ENCODE data around the gene LCNL1.
A peak's percentile ranks its signal among the peaks of the same experiment; 100 is the strongest.
"Not testable (repeated sequence)": the region's sequence is repeated elsewhere in the genome, so short reads cannot be mapped to it uniquely, and the experiment has no call there.

LCNL1 gene

GRCh38 chr9:137027369-137028262, 44.8 kb downstream of the LCNL1 start, which contains the start of gene ABCA2:
ABCA2 (minus strand) TSS chr9:137028237; CDS start chr9:137028140, 97 bp downstream.
- DNase-seq (ENCODE audit: low read depth), result peak; percentile 73
- H3K9me3 ChIP-seq (ENCODE audit: control insufficient read depth, low read length), result no peaks in the 10 kb centered on the region
- H3K27me3 ChIP-seq (replicated peaks; ENCODE audit: control insufficient read depth, insufficient read depth, low read length), result no peaks in the 10 kb centered on the region
- H3K4me1 ChIP-seq (ENCODE audit: control insufficient read depth, insufficient read depth, low read length), result peaks cover 20% of the 10 kb centered on the region
- peak within 1 kb of the TSS; percentile 84 for H3K9ac ChIP-seq (ENCODE audit: low read length)
- peak within 1 kb of the TSS; percentile 82 for H3K4me3 ChIP-seq (ENCODE audit: low read length)
- H3K36me3 ChIP-seq (ENCODE audit: control insufficient read depth, insufficient read depth, low read length, severe bottlenecking), result no peaks in the 10 kb centered on the region

- Histone ChIP-seq H3K4me3 (ENCODE audit: low read length) (peak overlapping the region; percentile 79), H3K9me3 (ENCODE audit: control insufficient read depth, low read length) (no peaks in the 10 kb centered on the region), H3K27me3 (replicated peaks; ENCODE audit: control insufficient read depth, insufficient read depth, low read length) (no peaks in the 10 kb centered on the region), H3K4me1 (ENCODE audit: control insufficient read depth, insufficient read depth, low read length) (peaks cover 17% of the 10 kb centered on the region), H3K9ac (ENCODE audit: low read length) (peak overlapping the region; percentile 79), H3K36me3 (ENCODE audit: control insufficient read depth, insufficient read depth, low read length, severe bottlenecking) (no peaks in the 10 kb centered on the region)
- DNase-seq (ENCODE audit: low read depth), result peak; percentile 90
Observed at GRCh38 chr9:137028263-137029057, 45.7 kb downstream of the LCNL1 start.

- Histone ChIP-seq H3K9me3 (ENCODE audit: control insufficient read depth, low read length) (no peaks in the 10 kb centered on the region), H3K4me1 (ENCODE audit: control insufficient read depth, insufficient read depth, low read length) (peaks cover 17% of the 10 kb centered on the region), H3K27me3 (replicated peaks; ENCODE audit: control insufficient read depth, insufficient read depth, low read length) (no peaks in the 10 kb centered on the region), H3K36me3 (ENCODE audit: control insufficient read depth, insufficient read depth, low read length, severe bottlenecking) (no peaks in the 10 kb centered on the region), H3K4me3 (ENCODE audit: low read length) (peak overlapping the region; percentile 79), H3K9ac (ENCODE audit: low read length) (peak overlapping the region; percentile 79)
- peak; percentile 86 for DNase-seq (ENCODE audit: low read depth)
Observed at GRCh38 chr9:137029058-137029936, 46.5 kb downstream of the LCNL1 start.

GRCh38 chr9:137030006-137030405, 47.2 kb downstream of the LCNL1 start:
- no peak overlapping the region for H3K9ac ChIP-seq (ENCODE audit: low read length)
- no peak for DNase-seq (ENCODE audit: low read depth)
- no peaks in the 10 kb centered on the region for H3K27me3 ChIP-seq (replicated peaks; ENCODE audit: control insufficient read depth, insufficient read depth, low read length)

DNA sequence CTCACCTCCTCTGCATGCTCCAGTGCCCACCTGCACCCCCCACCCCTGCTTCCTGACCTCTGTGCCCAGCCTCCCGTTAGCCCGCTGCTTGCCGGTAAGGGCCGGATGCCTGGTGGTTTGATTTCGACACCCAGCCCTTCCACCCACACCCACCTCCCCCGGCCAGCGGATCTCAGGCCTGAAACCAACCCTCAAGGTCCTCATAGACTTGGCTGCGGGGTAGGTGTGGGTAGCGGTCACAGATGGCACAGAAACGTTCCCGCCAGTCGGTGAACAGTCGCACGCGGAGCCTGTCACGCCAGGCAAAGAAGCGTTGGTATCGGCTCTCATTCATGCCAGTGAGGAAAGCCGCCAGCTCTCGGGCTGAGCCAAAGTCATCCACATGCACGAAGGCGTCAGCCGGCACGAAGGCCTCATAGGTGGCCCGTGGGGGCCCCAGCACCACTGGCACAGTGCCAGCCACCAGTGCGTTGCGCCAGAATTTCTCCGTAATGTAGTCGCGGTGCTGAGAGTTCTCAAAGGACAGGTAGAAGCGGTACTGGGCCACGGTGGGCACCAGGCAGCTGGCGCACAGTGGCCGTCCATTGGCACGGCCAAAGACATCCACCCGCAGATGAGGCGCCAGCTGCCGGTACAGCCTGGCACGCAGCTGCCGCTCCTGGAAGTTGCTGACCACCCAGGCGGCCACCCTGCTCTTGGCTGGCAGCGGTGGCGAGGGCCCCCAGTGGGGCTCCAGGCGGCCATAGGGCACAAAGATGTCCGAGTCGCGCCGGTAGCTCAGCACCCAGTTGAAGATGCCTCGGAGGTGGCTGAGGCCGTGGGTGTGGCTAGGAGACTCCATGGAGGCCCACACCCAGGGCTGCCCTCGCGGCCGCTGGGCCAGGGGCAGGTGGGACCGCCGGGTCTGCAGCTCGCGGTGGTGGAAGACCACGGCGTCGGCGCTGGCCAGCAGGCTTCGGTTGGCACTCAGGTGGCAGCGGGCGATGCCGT, 48.0 kb downstream of the LCNL1 start:
- Histone ChIP-seq H3K4me3 (ENCODE audit: low read length) (no peak overlapping the region), H3K9me3 (ENCODE audit: control insufficient read depth, low read length) (no peaks in the 10 kb centered on the region), H3K27me3 (replicated peaks; ENCODE audit: control insufficient read depth, insufficient read depth, low read length) (no peaks in the 10 kb centered on the region), H3K4me1 (ENCODE audit: control insufficient read depth, insufficient read depth, low read length) (peaks cover 17% of the 10 kb centered on the region), H3K36me3 (ENCODE audit: control insufficient read depth, insufficient read depth, low read length, severe bottlenecking) (no peaks in the 10 kb centered on the region), H3K9ac (ENCODE audit: low read length) (no peak overlapping the region)
- no peak for DNase-seq (ENCODE audit: low read depth)

More at GRCh38 chr9:137030006-137030405, 47.2 kb downstream of the LCNL1 start:
- H3K4me3 ChIP-seq (ENCODE audit: low read length), result no peak overlapping the region
- no peaks in the 10 kb centered on the region for H3K36me3 ChIP-seq (ENCODE audit: control insufficient read depth, insufficient read depth, low read length, severe bottlenecking)
- no peaks in the 10 kb centered on the region for H3K9me3 ChIP-seq (ENCODE audit: control insufficient read depth, low read length)
- peaks cover 17% of the 10 kb centered on the region for H3K4me1 ChIP-seq (ENCODE audit: control insufficient read depth, insufficient read depth, low read length)

DNA sequence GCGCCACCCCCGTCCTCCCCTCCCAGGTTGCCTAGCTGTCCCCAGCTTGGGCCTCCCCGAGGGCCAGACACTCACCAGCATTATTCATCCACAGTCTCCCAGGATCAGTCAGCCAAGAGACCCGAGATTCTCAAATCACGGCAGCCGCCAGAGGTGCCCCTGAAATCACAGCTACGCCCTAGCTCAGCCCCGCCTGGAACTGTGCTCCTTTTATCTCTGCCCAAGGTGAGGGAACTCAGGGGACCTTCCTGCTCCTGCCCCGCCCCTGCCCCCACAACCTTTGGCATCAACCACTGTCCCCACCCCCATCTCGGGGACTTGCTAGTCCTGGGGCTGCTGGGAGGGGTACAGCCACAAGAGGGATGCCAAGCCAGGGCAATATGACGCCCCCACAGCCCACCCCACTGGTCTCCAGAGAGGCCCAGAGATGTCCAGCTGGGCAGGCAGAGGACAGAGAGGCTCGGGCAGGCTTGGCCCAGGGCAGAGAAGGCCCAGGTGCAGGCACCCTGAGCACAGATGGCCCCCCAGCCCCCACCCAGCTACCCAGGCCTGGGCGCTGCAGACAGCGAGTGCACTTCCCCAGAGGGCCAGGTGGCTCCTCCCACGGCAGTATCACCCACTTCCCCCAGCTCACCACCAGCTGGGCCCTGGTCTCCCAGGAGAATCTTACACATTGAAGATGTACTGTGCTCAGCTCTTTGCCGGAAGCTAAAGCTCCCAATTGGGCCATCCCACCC, 49.3 kb downstream of the LCNL1 start, which contains the start of gene FUT7:
Gene FUT7 (minus strand): TSS at position 185 of the 737 bp plus-strand sequence. CDS start 97 bp downstream, at position 88.
- Histone ChIP-seq H3K9me3 (ENCODE audit: control insufficient read depth, low read length) (no peaks in the 10 kb centered on the region), H3K9ac (ENCODE audit: low read length) (no peak within 1 kb of the TSS), H3K4me1 (ENCODE audit: control insufficient read depth, insufficient read depth, low read length) (peaks cover 15% of the 10 kb centered on the region), H3K4me3 (ENCODE audit: low read length) (no peak within 1 kb of the TSS), H3K36me3 (ENCODE audit: control insufficient read depth, insufficient read depth, low read length, severe bottlenecking) (no peaks in the 10 kb centered on the region), H3K27me3 (replicated peaks; ENCODE audit: control insufficient read depth, insufficient read depth, low read length) (no peaks in the 10 kb centered on the region)
- no peak for DNase-seq (ENCODE audit: low read depth)

GRCh38 chr9:137032858-137033257, 50.1 kb downstream of the LCNL1 start:
- Histone ChIP-seq H3K9ac (ENCODE audit: low read length) (no peak overlapping the region), H3K4me1 (ENCODE audit: control insufficient read depth, insufficient read depth, low read length) (peaks cover 10% of the 10 kb centered on the region), H3K36me3 (ENCODE audit: control insufficient read depth, insufficient read depth, low read length, severe bottlenecking) (no peaks in the 10 kb centered on the region), H3K4me3 (ENCODE audit: low read length) (no peak overlapping the region), H3K27me3 (replicated peaks; ENCODE audit: control insufficient read depth, insufficient read depth, low read length) (no peaks in the 10 kb centered on the region), H3K9me3 (ENCODE audit: control insufficient read depth, low read length) (no peaks in the 10 kb centered on the region)
- no peak for DNase-seq (ENCODE audit: low read depth)

- not testable (repeated sequence) for H3K9ac ChIP-seq (ENCODE audit: low read length); H3K4me3 ChIP-seq (ENCODE audit: low read length); H3K9me3 ChIP-seq (ENCODE audit: control insufficient read depth, low read length); DNase-seq (ENCODE audit: low read depth); H3K27me3 ChIP-seq (replicated peaks; ENCODE audit: control insufficient read depth, insufficient read depth, low read length); H3K36me3 ChIP-seq (ENCODE audit: control insufficient read depth, insufficient read depth, low read length, severe bottlenecking); H3K4me1 ChIP-seq (ENCODE audit: control insufficient read depth, insufficient read depth, low read length)
Observed at GRCh38 chr9:137033481-137033880, 50.7 kb downstream of the LCNL1 start.

- Histone ChIP-seq H3K27me3 (replicated peaks; ENCODE audit: control insufficient read depth, insufficient read depth, low read length) (no peaks in the 10 kb centered on the region), H3K9ac (ENCODE audit: low read length) (no peak overlapping the region), H3K9me3 (ENCODE audit: control insufficient read depth, low read length) (no peaks in the 10 kb centered on the region), H3K4me1 (ENCODE audit: control insufficient read depth, insufficient read depth, low read length) (peaks cover 1% of the 10 kb centered on the region), H3K4me3 (ENCODE audit: low read length) (no peak overlapping the region), H3K36me3 (ENCODE audit: control insufficient read depth, insufficient read depth, low read length, severe bottlenecking) (peaks cover 3% of the 10 kb centered on the region)
- no peak for DNase-seq (ENCODE audit: low read depth)
Observed at GRCh38 chr9:137034039-137034708, 51.4 kb downstream of the LCNL1 start.

Data from adipocyte (in vitro differentiated cells).